Neuron (in vitro differentiated cells): Measurements from ENCODE around the gene HNRNPAB.

ENCODE experiments used
- H2AFZ ChIP-seq: one replicate; pipeline ENCODE4 v1.6.1; 2013; ENCODE audit warnings: low read depth, mild to moderate bottlenecking, inconsistent platforms, low read length, moderate library complexity
- H3K27me3 ChIP-seq: one replicate; pipeline ENCODE4 v1.6.1; 2013; ENCODE audit warnings: low read length; ENCODE audit not compliant: insufficient read depth
- H3K36me3 ChIP-seq: one replicate; pipeline ENCODE4 v1.6.1; 2013; ENCODE audit warnings: low read length; ENCODE audit not compliant: insufficient read depth
- H3K4me1 ChIP-seq: one replicate; pipeline ENCODE4 v1.6.1; 2013; ENCODE audit warnings: low read length; ENCODE audit not compliant: insufficient read depth
- H3K4me3 ChIP-seq: 2 replicates; pipeline ENCODE4 v1.5.1; 2013; ENCODE audit warnings: mild to moderate bottlenecking, low read length, moderate library complexity
- H3K9me3 ChIP-seq: one replicate; pipeline ENCODE4 v1.6.1; 2013; ENCODE audit warnings: low read length

The HNRNPAB gene

DNA sequence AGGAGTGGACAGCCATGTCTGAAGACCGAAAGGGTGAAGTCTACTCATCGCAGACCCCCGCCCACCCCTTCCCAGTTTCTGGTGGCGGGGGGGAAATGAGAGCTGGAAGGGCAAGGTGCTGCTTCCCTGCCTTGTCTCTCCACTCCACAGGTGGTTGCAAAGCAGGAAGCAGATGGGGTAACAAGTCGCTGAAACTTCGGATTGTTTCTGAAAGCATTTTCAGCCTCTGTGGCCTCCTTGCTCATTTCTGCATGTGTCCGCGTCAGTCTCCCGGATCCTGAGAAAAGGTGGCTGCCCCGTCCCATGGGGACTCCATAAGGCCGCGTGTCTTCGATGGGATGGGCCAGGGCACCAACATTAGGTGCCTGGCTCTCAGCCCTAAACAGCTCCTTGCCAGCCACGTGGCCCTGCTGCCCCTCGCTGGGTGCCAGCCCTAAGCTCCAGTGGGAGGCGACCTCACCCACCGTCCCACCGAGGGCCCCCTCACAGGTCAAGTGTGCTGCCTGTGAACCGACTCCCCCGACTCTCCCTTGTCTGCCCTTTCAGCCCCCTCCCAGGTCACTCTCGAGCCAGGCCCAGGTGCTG lies 27.3 kb downstream of the HNRNPAB start:
- peaks cover 4% of the 10 kb centered on the region for H3K9me3 ChIP-seq
- H2AFZ ChIP-seq: no peak overlapping the region
- H3K36me3 ChIP-seq: peaks cover 36% of the 10 kb centered on the region
- no peaks in the 10 kb centered on the region for H3K27me3 ChIP-seq
- H3K4me3 ChIP-seq: peak overlapping the region; percentile 74
- peaks cover 13% of the 10 kb centered on the region for H3K4me1 ChIP-seq

GRCh38 chr5:178232124-178232919 lies 28.0 kb downstream of the HNRNPAB start, which contains the start of gene PHYKPL:
Gene PHYKPL (minus strand): TSS chr5:178232802. CDS start chr5:178232550, 252 bp downstream.
- Histone ChIP-seq H3K4me3 (peak within 1 kb of the TSS; percentile 74), H3K27me3 (no peaks in the 10 kb centered on the region), H3K9me3 (peaks cover 4% of the 10 kb centered on the region), H3K4me1 (peaks cover 13% of the 10 kb centered on the region), H2AFZ (peak within 1 kb of the TSS; percentile 82), H3K36me3 (peaks cover 30% of the 10 kb centered on the region)

DNA sequence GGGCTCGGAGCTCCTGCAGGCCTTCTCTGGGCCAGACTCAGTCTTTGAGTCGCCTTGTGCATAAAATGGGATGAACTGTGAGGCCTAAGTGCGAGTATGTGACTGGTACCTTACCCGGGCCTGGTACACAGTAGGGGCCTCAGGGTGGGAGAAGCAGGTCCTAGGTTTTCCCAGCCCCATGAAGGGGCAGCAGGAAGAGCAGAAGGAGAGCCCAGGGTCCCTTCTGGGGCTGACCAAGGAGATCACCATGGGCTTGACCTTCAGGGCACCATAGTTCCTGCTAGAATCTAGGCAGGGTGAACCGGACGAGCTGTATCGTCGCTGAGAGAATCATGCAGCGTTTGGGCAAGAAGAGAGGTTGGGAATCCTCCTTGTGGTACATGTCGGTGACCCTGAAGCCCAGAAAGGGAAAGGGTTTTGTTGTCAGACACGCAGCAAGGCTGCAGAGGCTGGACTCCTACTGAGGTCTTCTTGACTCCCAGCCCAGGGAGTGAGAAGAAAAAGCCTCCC lies 28.6 kb downstream of the HNRNPAB start:
- Histone ChIP-seq H2AFZ (peak overlapping the region; percentile 82), H3K9me3 (no peaks in the 10 kb centered on the region), H3K4me3 (peak overlapping the region; percentile 74)

DNA sequence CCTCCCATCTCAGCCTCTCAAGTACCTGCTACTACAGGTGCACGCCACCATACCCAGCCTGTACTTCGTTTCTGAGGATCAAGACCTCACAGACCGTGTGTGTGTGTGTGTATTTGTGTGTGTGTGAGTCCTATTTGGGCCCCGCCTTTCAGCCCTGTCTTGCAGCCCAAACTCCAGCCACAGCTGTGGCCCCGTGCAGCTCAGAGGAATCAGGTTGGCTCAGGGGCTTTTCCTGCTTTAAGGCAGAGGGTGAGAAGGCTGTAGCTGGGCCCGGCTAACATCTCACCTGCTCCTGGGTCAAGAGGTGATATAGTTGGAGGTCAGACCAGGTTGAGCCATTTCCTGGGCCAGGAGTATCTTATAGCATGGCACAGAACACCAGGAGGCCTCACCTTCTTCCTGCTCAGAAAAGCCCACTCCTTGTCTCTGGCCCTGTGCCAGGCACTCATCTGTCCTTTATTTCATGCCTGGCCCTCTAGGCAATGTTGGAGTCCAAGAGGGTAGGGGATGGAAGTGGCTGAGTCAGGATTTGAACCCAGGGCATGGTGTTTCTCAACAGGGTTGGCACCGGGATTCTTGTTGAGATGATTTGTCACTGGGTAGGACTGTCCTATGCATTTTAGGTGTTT lies 29.9 kb downstream of the HNRNPAB start:
- Histone ChIP-seq H2AFZ (no peak overlapping the region), H3K27me3 (no peaks in the 10 kb centered on the region)

More for the DNA sequence above, 28.6 kb downstream of the HNRNPAB start:
- Histone ChIP-seq H3K27me3 (no peaks in the 10 kb centered on the region), H3K36me3 (peaks cover 25% of the 10 kb centered on the region), H3K4me1 (peaks cover 13% of the 10 kb centered on the region)

GRCh38 chr5:178234750-178235587 lies 30.6 kb downstream of the HNRNPAB start:
- Histone ChIP-seq H3K4me3 (no peak overlapping the region), H2AFZ (no peak overlapping the region), H3K36me3 (peaks cover 10% of the 10 kb centered on the region), H3K27me3 (no peaks in the 10 kb centered on the region), H3K9me3 (no peaks in the 10 kb centered on the region), H3K4me1 (peaks cover 19% of the 10 kb centered on the region)

More for the DNA sequence above, 29.9 kb downstream of the HNRNPAB start:
- Histone ChIP-seq H3K36me3 (peaks cover 17% of the 10 kb centered on the region), H3K9me3 (no peaks in the 10 kb centered on the region), H3K4me1 (peaks cover 16% of the 10 kb centered on the region), H3K4me3 (no peak overlapping the region)

DNA sequence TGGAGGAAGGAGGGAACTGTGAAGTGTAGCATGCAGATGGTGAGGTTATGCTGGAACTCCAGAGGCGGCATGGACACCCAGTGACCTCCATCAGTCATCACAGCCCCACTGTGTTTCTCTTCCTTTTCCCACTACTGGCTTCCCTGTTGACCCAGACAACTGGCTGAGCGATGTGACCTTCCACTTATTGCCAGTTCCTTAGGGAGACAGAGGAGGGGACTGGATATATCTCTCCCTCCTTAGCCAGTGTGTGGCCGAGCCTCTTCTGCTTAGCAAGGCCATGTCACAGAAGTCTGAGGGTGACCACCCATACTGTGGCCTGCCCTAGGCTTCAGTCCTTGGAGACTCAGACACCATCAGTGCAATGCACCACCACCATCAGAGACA lies 31.2 kb downstream of the HNRNPAB start:
- Histone ChIP-seq H2AFZ (no peak overlapping the region), H3K36me3 (peaks cover 4% of the 10 kb centered on the region), H3K9me3 (no peaks in the 10 kb centered on the region), H3K27me3 (no peaks in the 10 kb centered on the region), H3K4me1 (peaks cover 19% of the 10 kb centered on the region), H3K4me3 (no peak overlapping the region)

GRCh38 chr5:178236126-178236525 lies 31.8 kb downstream of the HNRNPAB start:
- Histone ChIP-seq H3K27me3 (no peaks in the 10 kb centered on the region), H3K4me1 (peaks cover 15% of the 10 kb centered on the region), H3K9me3 (no peaks in the 10 kb centered on the region), H3K4me3 (no peak overlapping the region), H3K36me3 (no peaks in the 10 kb centered on the region), H2AFZ (no peak overlapping the region)

DNA sequence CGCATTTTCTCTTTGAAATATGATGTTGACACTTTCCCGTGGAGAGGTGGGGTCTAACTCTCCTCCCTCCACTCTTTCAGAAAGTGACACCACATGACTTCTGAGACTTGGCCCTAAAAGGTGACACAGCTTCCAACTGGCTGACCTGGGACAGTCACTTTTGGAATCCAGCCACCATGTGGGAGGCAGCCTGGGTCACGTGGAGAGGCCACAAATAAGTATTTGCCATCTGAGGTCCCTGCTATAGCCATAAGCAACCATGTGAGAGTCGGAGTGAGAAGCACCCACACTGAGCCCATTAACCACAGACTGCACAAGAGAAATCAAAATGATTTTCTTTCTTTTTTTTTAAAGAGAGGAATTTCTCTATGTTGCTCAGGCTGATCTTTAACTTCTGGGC lies 32.3 kb downstream of the HNRNPAB start:
- Histone ChIP-seq H3K27me3 (no peaks in the 10 kb centered on the region), H3K4me1 (peaks cover 10% of the 10 kb centered on the region), H3K36me3 (no peaks in the 10 kb centered on the region), H3K4me3 (no peak overlapping the region), H2AFZ (no peak overlapping the region), H3K9me3 (no peaks in the 10 kb centered on the region)

DNA sequence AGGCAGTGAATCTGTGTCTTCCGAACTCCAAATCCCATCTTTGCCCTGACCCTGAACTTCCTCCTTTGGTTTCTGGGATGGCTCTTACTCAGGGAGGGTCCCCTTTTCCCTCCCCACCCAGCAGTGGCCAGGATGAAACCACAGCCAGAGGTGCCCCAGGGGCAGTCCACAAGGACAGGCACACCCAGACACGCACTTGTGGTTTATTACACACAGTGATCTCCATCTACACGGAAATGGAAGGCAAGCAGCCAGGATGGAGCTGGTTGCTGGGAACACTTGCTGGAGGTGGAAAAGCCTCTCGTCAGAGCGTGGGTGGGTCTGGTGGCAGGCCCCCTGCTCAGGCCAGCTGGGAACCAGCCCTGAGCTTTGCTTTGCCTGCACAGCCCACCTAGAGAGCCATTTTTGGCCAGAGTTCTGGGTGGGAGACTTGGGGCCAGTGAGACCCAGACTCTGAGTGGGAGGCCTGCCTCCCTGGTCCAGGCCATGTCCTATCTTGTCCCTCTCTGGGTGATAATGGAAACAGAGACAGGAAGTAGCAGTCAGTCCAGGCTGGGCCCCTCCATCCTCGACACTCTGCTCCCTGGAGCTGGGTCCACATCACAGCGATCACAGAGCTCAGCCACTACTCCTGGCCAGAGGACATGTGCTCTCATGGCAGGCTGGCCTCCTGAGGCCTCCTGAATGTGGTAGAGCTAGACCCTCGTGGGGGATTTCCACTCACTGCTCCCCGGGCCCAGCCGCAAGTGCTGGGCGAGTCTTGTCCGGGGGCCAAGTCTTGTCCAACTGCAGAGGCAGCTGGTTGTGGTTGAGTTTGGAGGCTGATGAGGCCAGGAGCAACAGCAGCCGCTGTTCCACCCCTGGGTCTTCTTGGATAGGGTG lies 33.3 kb downstream of the HNRNPAB start:
- H3K36me3 ChIP-seq: no peaks in the 10 kb centered on the region
- no peak overlapping the region for H2AFZ ChIP-seq
- peaks cover 6% of the 10 kb centered on the region for H3K4me1 ChIP-seq
- H3K4me3 ChIP-seq: no peak overlapping the region
- no peaks in the 10 kb centered on the region for H3K27me3 ChIP-seq
- no peaks in the 10 kb centered on the region for H3K9me3 ChIP-seq

DNA sequence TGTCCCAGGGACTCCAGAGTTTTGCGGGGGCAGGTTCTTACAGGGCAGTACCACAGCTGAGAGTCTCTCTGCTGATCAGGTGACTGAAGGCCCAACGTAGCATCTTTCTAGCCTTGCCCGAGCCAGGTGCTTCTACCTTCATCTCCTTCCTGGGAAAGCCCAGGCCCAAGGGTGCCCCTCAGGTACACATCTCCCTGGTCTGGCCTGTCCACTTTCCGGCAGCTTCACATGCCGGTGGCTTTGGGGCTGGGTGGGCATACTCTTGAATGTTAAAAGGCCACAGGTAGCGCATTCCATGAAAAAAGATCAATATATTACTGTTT lies 33.9 kb downstream of the HNRNPAB start:
- H3K4me1 ChIP-seq: peaks cover 6% of the 10 kb centered on the region
- H3K36me3 ChIP-seq: no peaks in the 10 kb centered on the region
- H3K4me3 ChIP-seq: no peak overlapping the region
- no peaks in the 10 kb centered on the region for H3K9me3 ChIP-seq
- H3K27me3 ChIP-seq: no peaks in the 10 kb centered on the region
- no peak overlapping the region for H2AFZ ChIP-seq

GRCh38 chr5:178238711-178239592 lies 34.6 kb downstream of the HNRNPAB start:
- H3K27me3 ChIP-seq: no peaks in the 10 kb centered on the region
- no peaks in the 10 kb centered on the region for H3K36me3 ChIP-seq
- peaks cover 6% of the 10 kb centered on the region for H3K4me1 ChIP-seq
- no peak overlapping the region for H2AFZ ChIP-seq
- peak overlapping the region; percentile 2 for H3K4me3 ChIP-seq
- H3K9me3 ChIP-seq: no peaks in the 10 kb centered on the region
